K562 (cell line): ENCODE data around the gene ELF2. TPM values are rescaled to one million over a fixed set of nuclear protein-coding genes. Genes with fewer than 3 reads are reported as not detected.

Experiments used
- ATAC-seq: fragments of 200-7000 bp; cut with Tn5 transposase; 3 replicates; pipeline ENCODE4 v1.9.1; 2020; ENCODE audit warnings: moderate library complexity
- BruUV-seq: library from RNA; stranded (reverse); fragments of 400-500 nt; replicated peaks from 2 replicates; lab custom pipeline; 2021; lab: Mats Ljungman, UMichigan
- CTCF ChIA-PET: fragments of 300-600 bp; formaldehyde crosslinking; extraction: SDS; loops from one replicate; lab custom pipeline; 2021; ENCODE audit warnings: low intra/inter-chr PET ratio; lab: Yijun Ruan, JAX
- POLR2A ChIA-PET: fragments of 300-600, 350-650 bp; sonication (Branson Sonifier 250); formaldehyde crosslinking; extraction: SDS; loops from one replicate; lab custom pipeline; 2021; ENCODE audit warnings: antibody characterized with exemption, inconsistent platforms; lab: Yijun Ruan, JAX
- DNase-seq, 4 experiments: peaks; one replicate each; pipeline versions ENCODE4 v3.0.0 to v3.0.0-alpha.2; 2011 to 2018; ENCODE audit warnings: low spot score in 3 of 4, mixed read lengths in 3 of 4; ENCODE audit errors: extremely low read depth in 1 of 4
- FAIRE-seq: peaks from 2 replicates; lab custom pipeline; 2011; peaks lifted over from hg19 to GRCh38; lab: Jason Lieb, UNC
- H2AFZ ChIP-seq: 2 replicates; pipeline ENCODE4 v1.6.0; 2011; ENCODE audit warnings: low read depth, low read length, control low read depth, inconsistent platforms
- H3K27ac ChIP-seq: fragments of 200-600 bp; 3 replicates; pipeline ENCODE4 v1.8.0; 2011; ENCODE audit warnings: low read depth, mild to moderate bottlenecking, control low read depth, inconsistent platforms, low read length, moderate library complexity, mixed read lengths; ENCODE audit errors: extremely low read depth
- H3K27me3 ChIP-seq, 2 experiments: fragments of 300-600 bp in 1 of 2; 2 replicates in 1 of 2; 3 replicates in 1 of 2; pipeline versions ENCODE4 v1.6.0 to v1.8.0; 2011; ENCODE audit warnings: inconsistent platforms in 2 of 2, low read length in 2 of 2, mild to moderate bottlenecking in 1 of 2, mixed read lengths in 1 of 2, moderate library complexity in 1 of 2; ENCODE audit not compliant: control insufficient read depth in 2 of 2, insufficient read depth in 2 of 2
- H3K36me3 ChIP-seq: fragments of 300-600 bp; 3 replicates; pipeline ENCODE4 v1.8.0; 2011; ENCODE audit warnings: mild to moderate bottlenecking, low read length, inconsistent platforms; ENCODE audit not compliant: control insufficient read depth, insufficient read depth
- H3K4me1 ChIP-seq, 2 experiments: fragments of 200-600 bp in 1 of 2; replicated peaks in 1 of 2; 2 replicates in 1 of 2; 3 replicates in 1 of 2; pipeline versions ENCODE4 v1.5.1 to v1.8.0; 2011; ENCODE audit warnings: inconsistent platforms in 2 of 2, low read length in 2 of 2, mild to moderate bottlenecking in 1 of 2, mixed read lengths in 1 of 2, moderate library complexity in 1 of 2; ENCODE audit not compliant: control insufficient read depth in 2 of 2, insufficient read depth in 2 of 2
- H3K4me2 ChIP-seq: 2 replicates; pipeline ENCODE4 v1.6.1; 2011; ENCODE audit warnings: low read length, control low read depth, inconsistent platforms, mixed read lengths; ENCODE audit not compliant: insufficient read depth
- H3K4me3 ChIP-seq: fragments of 200-600 bp; sonication (generic), shearing (Covaris generic); 2 replicates; pipeline ENCODE4 v1.5.1; 2016; ENCODE audit warnings: control low read depth, inconsistent platforms
- H3K79me2 ChIP-seq: fragments of 200-600 bp; 3 replicates; pipeline ENCODE4 v1.8.0; 2011; ENCODE audit warnings: low read length, inconsistent platforms; ENCODE audit not compliant: control insufficient read depth, insufficient read depth
- H3K9ac ChIP-seq, 2 experiments: 2 replicates each; pipeline versions ENCODE4 v1.6.0 to v1.6.1; 2011; ENCODE audit warnings: low read depth in 2 of 2, low read length in 2 of 2, control low read depth in 1 of 2, inconsistent platforms in 1 of 2, mild to moderate bottlenecking in 1 of 2, mixed read lengths in 1 of 2; ENCODE audit not compliant: insufficient read depth in 1 of 2
- H3K9me1 ChIP-seq: one replicate; pipeline ENCODE4 v1.6.0; 2011; ENCODE audit warnings: inconsistent platforms, mild to moderate bottlenecking, low read length, moderate library complexity; ENCODE audit not compliant: control insufficient read depth, insufficient read depth
- H3K9me3 ChIP-seq: replicated peaks from 2 replicates; pipeline ENCODE4 v1.5.1; 2011; ENCODE audit warnings: low read depth, low read length, inconsistent platforms; ENCODE audit not compliant: control insufficient read depth, insufficient read depth
- H4K20me1 ChIP-seq: replicated peaks from 2 replicates; pipeline ENCODE4 v1.6.1; 2011; ENCODE audit warnings: low read length, inconsistent platforms, mixed read lengths; ENCODE audit not compliant: control insufficient read depth, insufficient read depth
- HOMEZ ChIP-seq: fragments of 250-450 bp; sonication (Bioruptor Pico); IDR thresholded peaks from 2 replicates; pipeline ENCODE4 v1.4.0; 2020; ENCODE audit warnings: mild to moderate bottlenecking, moderate library complexity
- MNT ChIP-seq, 2 experiments: fragments of 450-650 bp; conservative IDR thresholded peaks; 2 replicates each; pipeline ENCODE4 v1.6.1; 2017; ENCODE audit warnings: mild to moderate bottlenecking in 2 of 2, moderate library complexity in 2 of 2
- SPI1 ChIP-seq: IDR thresholded peaks from 2 replicates; pipeline ENCODE4 v1.6.1; 2011; ENCODE audit warnings: low read depth, low read length, control low read depth, borderline replicate concordance
- ZBTB33 ChIP-seq: sonication (generic); formaldehyde crosslinking; IDR thresholded peaks from 2 replicates; pipeline ENCODE4 v1.8.1; 2023; ENCODE audit warnings: mild to moderate bottlenecking, missing genetic modification reagents
- ZNF23 ChIP-seq: fragments of 250-450 bp; sonication (Bioruptor Pico); IDR thresholded peaks from 2 replicates; pipeline ENCODE4 v1.4.0; 2020; ENCODE audit warnings: mild to moderate bottlenecking
- ZNF586 ChIP-seq: fragments of 450-650 bp; formaldehyde crosslinking; conservative IDR thresholded peaks from 2 replicates; pipeline ENCODE4 v1.4.0; 2020; ENCODE audit warnings: mild to moderate bottlenecking, moderate library complexity
- WGBS: fragments of 100-300 bp; shearing (Covaris generic); methylation state at CpG from one replicate; pipeline ENCODE4 v1.1.6; 2016; ENCODE audit warnings: low coverage, mixed read lengths; ENCODE audit not compliant: insufficient coverage; ENCODE audit errors: missing lambda C conversion rate; 5-methylcytosine and 5-hydroxymethylcytosine counted together
- in situ Hi-C: fragments of 300-500 bp; cut with MboI; formaldehyde crosslinking; loops from 4 replicates; pipeline ENCODE4 v1.15.0; 2018; ENCODE audit warnings: inconsistent platforms, mixed read lengths
- intact Hi-C: fragments of 100-400 bp; cut with micrococcal nuclease; formaldehyde crosslinking; loops from 2 replicates; pipeline ENCODE4 v1.14.2; 2022
- polyA plus RNA-seq, 8 experiments: library from polyadenylated mRNA; depleted of rRNA in 4 of 8; stranded (reverse) in 5 of 8; unstranded in 3 of 8; fragments of >200 nt; fragmentation: Nextera tagmentation in 2 of 8; fragmentation: Illumina TruSeq in 1 of 8; extraction: Ambion mirVana in 2 of 8; extraction: Trizol in 1 of 8; gene quantifications; 2 replicates each; pipeline versions ENCODE4 v1.2.1 to v1.2.3, GENCODE V29; 2011 to 2014; ENCODE audit warnings: inconsistent platforms in 1 of 8, missing spikeins in 1 of 8
- total RNA-seq, 7 experiments: library from RNA; depleted of rRNA in 6 of 7; stranded (reverse); fragments of >200 nt in 6 of 7; fragmentation: Illumina TruSeq in 2 of 7; extraction: Trizol in 2 of 7; gene quantifications; 2 replicates each; pipeline versions ENCODE4 v1.2.1 to v1.2.3, GENCODE V29; 2011 to 2021; ENCODE audit warnings: low replicate concordance in 1 of 7

Gene ELF2
- total and polyA plus RNA-seq, 9 of the 15 experiments (the other 6 are each of a cell fraction or from before 2014, with no cell fraction given) = 9.4 to 58.7 (median 41.6) TPM

- no peak overlapping the region for H2AFZ ChIP-seq
- intact Hi-C loops (no loop called here), in situ Hi-C loops (no loop called here)
- H3K4me2 ChIP-seq = no peak overlapping the region
- no peak for DNase-seq
- no peaks in the 10 kb centered on the region for H3K9me1 ChIP-seq
- H4K20me1 ChIP-seq = peaks cover 6% of the 10 kb centered on the region; the same call in 1 of the 2 replicates
- TF ChIP-seq MNT (conservative IDR thresholded peaks at IDR 0.05) (no peak), ZBTB33 (CRISPR knock-in tag) (peak; percentile 83), HOMEZ (CRISPR knock-in tag) (no peak), ZNF23 (CRISPR knock-in tag) (no peak), SPI1 (no peak), ZNF586 (no peak)
- TF ChIP-seq, all 486 proteins: peak for 1
- CTCF ChIA-PET = no interaction called here
- Histone ChIP-seq H3K9me3 (peaks cover 4% of the 10 kb centered on the region; the same call in 1 of the 2 replicates), H3K27ac (no peak overlapping the region), H3K4me3 (no peak overlapping the region), H3K79me2 (peaks cover 89% of the 10 kb centered on the region), H3K9ac (no peak overlapping the region), H3K4me1 (peaks cover 8 to 9% of the 10 kb centered on the region in 2 experiments; a peak in 3 of 5 replicates), H3K27me3 (no peaks in the 10 kb centered on the region), H3K36me3 (no peaks in the 10 kb centered on the region)
- FAIRE-seq (no peak), ATAC-seq (no peak)
- POLR2A ChIA-PET = interaction anchor here (0.7 kb wide), 1 partner anchor 412 kb away, joined by 3 read pairs; no protein-coding TSS in a partner anchor
- BruUV-seq = no TSS peak
- 92% methylated on average over 8 of the region's 8 CpGs for WGBS
Observed at GRCh38 chr4:139146926-139147629, 29.9 kb downstream of the ELF2 start.
